ENCODE data around the gene PPP1R12A.
A peak's percentile ranks its signal among the peaks of the same experiment; 100 is the strongest.
"Not testable (repeated sequence)": the region's sequence is repeated elsewhere in the genome, so short reads cannot be mapped to it uniquely, and the experiment has no call there.

The PPP1R12A gene

GRCh38 chr12:79835377-79835843 lies 99.5 kb downstream of the PPP1R12A start:
- DNase-seq: no peak

GRCh38 chr12:79834712-79835376 lies 100.1 kb downstream of the PPP1R12A start:
- peak; percentile 27 for DNase-seq

- DNase-seq: no peak
Observed at GRCh38 chr12:79830440-79830839, 104.5 kb downstream of the PPP1R12A start.

- DNase-seq: no peak
Observed at GRCh38 chr12:79828924-79829323, 106.0 kb downstream of the PPP1R12A start.

- no peak for DNase-seq
Observed at GRCh38 chr12:79827484-79827883, 107.4 kb downstream of the PPP1R12A start.

- DNase-seq: no peak
Observed at GRCh38 chr12:79826267-79827128, 108.4 kb downstream of the PPP1R12A start.

- DNase-seq: no peak
Observed at GRCh38 chr12:79822475-79822874, 112.4 kb downstream of the PPP1R12A start.

GRCh38 chr12:79818856-79819255 lies 116.0 kb downstream of the PPP1R12A start:
- no peak for DNase-seq

- DNase-seq: not testable (repeated sequence)
Observed at GRCh38 chr12:79784366-79785065, 150.4 kb downstream of the PPP1R12A start.

- DNase-seq: no peak
Observed at GRCh38 chr12:79782172-79782900, 152.6 kb downstream of the PPP1R12A start.

- no peak for DNase-seq
Observed at GRCh38 chr12:79778802-79779448, 156.0 kb downstream of the PPP1R12A start.

- DNase-seq: no peak
Observed at GRCh38 chr12:79776111-79776510, 158.8 kb downstream of the PPP1R12A start.

GRCh38 chr12:79775355-79776027 lies 159.4 kb downstream of the PPP1R12A start:
- no peak for DNase-seq

- DNase-seq: no peak
Observed at GRCh38 chr12:79773896-79774295, 161.0 kb downstream of the PPP1R12A start.

- no peak for DNase-seq
Observed at GRCh38 chr12:79769860-79770485, 164.9 kb downstream of the PPP1R12A start.

GRCh38 chr12:79769189-79769859 lies 165.6 kb downstream of the PPP1R12A start:
- DNase-seq: no peak

GRCh38 chr12:79766705-79767464 lies 168.0 kb downstream of the PPP1R12A start:
- DNase-seq: no peak

GRCh38 chr12:79765157-79765556 lies 169.7 kb downstream of the PPP1R12A start:
- DNase-seq: no peak

GRCh38 chr12:79764641-79765040 lies 170.3 kb downstream of the PPP1R12A start:
- DNase-seq: no peak
